HG03103 (cell line): Measurements from ENCODE around the gene C1QTNF12.

Experiments
- ATAC-seq: cut with Tn5 transposase; IDR thresholded peaks from one replicate; pipeline ENCODE4 v1.9.1; 2021; ENCODE audit warnings: low read depth; ENCODE audit not compliant: unreplicated experiment

Gene C1QTNF12

GRCh38 chr1:1282998-1283397 lies 36.5 kb upstream of the C1QTNF12 start:
- no peak for ATAC-seq

GRCh38 chr1:1281533-1282321 lies 35.2 kb upstream of the C1QTNF12 start:
- no peak for ATAC-seq

GRCh38 chr1:1280782-1281481 lies 34.4 kb upstream of the C1QTNF12 start:
- ATAC-seq = no peak

GRCh38 chr1:1279028-1279427 lies 32.5 kb upstream of the C1QTNF12 start:
- ATAC-seq = no peak

- no peak for ATAC-seq
Measured at GRCh38 chr1:1278620-1279019, 32.1 kb upstream of the C1QTNF12 start.

- no peak for ATAC-seq
Measured at GRCh38 chr1:1275836-1276235, 29.3 kb upstream of the C1QTNF12 start.

- ATAC-seq = no peak
Measured at GRCh38 chr1:1274931-1275431, 28.5 kb upstream of the C1QTNF12 start.

- no peak for ATAC-seq
Measured at GRCh38 chr1:1274299-1274930, 27.9 kb upstream of the C1QTNF12 start.

- ATAC-seq = peak; percentile 83
Measured at GRCh38 chr1:1273512-1274298, 27.2 kb upstream of the C1QTNF12 start, which contains the start of gene UBE2J2. TSS of gene UBE2J2 (minus strand) at chr1:1273854. CDS start at chr1:1267992, 5,862 bp downstream.

- ATAC-seq = no peak
Measured at GRCh38 chr1:1273209-1273511, 26.6 kb upstream of the C1QTNF12 start.

- no peak for ATAC-seq
Measured at GRCh38 chr1:1272341-1273208, 26.1 kb upstream of the C1QTNF12 start.

- ATAC-seq = no peak
Measured at GRCh38 chr1:1270813-1271212, 24.3 kb upstream of the C1QTNF12 start.

GRCh38 chr1:1268284-1268682 lies 21.8 kb upstream of the C1QTNF12 start:
- ATAC-seq = no peak

GRCh38 chr1:1267488-1268283 lies 21.2 kb upstream of the C1QTNF12 start:
- ATAC-seq = no peak

- no peak for ATAC-seq
Measured at GRCh38 chr1:1264868-1265272, 18.3 kb upstream of the C1QTNF12 start.

GRCh38 chr1:1264026-1264425 lies 17.5 kb upstream of the C1QTNF12 start:
- ATAC-seq = no peak

- no peak for ATAC-seq
Measured at GRCh38 chr1:1262758-1263157, 16.2 kb upstream of the C1QTNF12 start.

- ATAC-seq = no peak
Measured at GRCh38 chr1:1262071-1262470, 15.5 kb upstream of the C1QTNF12 start.
